LNCAP (cell line): ENCODE measurements around the gene SLC18A2.

ENCODE experiments used
- CTCF ChIP-seq: fragments of 450-650 bp; IDR thresholded peaks from 2 replicates; pipeline ENCODE4 v1.5.1; 2017; ENCODE audit warnings: mild to moderate bottlenecking

Gene SLC18A2

GRCh38 chr10:117239721-117240620 lies 943 bp upstream of the SLC18A2 start:
- TF ChIP-seq CTCF: no peak

- TF ChIP-seq CTCF: no peak
Measured at GRCh38 chr10:117241541-117242462, 888 bp downstream of the SLC18A2 start.

- no peak for TF ChIP-seq CTCF
Measured at GRCh38 chr10:117242463-117242832, 1.5 kb downstream of the SLC18A2 start.

GRCh38 chr10:117246997-117247671 lies 6.2 kb downstream of the SLC18A2 start:
- no peak for TF ChIP-seq CTCF

DNA sequence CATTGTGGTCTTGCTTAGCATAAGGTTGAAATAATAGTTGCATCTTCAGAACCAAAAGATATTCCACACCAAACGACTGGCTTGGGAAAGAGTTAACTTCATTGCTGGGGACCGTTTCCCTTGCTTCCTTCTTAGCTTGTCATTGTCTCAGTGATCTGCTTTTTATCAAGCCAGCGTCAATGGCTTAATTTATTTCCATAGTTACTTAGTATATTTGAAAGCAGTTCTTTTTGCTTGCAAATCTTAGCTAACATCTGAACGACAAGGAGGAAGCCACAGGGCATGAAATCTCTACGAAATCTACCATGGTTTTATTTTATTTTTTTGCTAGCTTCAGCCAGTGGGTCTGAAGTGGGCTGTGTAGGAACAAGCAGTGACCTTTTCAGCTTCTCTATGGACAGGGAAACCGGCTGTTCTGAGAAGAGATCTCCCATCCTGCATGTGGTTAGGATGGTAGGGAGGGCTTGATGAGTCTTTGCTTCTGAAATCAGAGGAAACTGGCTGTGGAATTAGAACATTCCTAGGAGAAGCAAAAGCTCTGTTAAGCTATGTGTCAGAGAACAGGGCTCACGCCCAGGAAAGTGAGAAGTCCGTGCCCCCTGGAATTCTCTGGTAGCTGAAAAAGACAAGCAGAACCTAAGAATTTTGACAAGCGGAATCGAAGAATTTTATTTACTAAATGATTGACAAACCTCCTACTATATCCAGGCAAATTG lies 8.0 kb downstream of the SLC18A2 start:
- no peak for TF ChIP-seq CTCF

GRCh38 chr10:117249493-117250093 lies 8.7 kb downstream of the SLC18A2 start:
- no peak for TF ChIP-seq CTCF
